ENCODE results near the gene CELSR1. TPM values are rescaled to one million over a fixed set of nuclear protein-coding genes. Genes with fewer than 3 reads are reported as not detected.
"Not testable (repeated sequence)": the region's sequence is repeated elsewhere in the genome, so short reads cannot be mapped to it uniquely, and the experiment has no call there.

The CELSR1 gene
- total RNA-seq, 1 donor from 2014 or later, result 32.9 TPM

- no peak overlapping the region for H3K27ac ChIP-seq
- no peak for DNase-seq (ENCODE audit: extremely low spot score in 2 of 2)
- no peaks in the 10 kb centered on the region for H3K9me3 ChIP-seq
- H3K4me1 ChIP-seq, result no peaks in the 10 kb centered on the region
- H3K27me3 ChIP-seq, result no peaks in the 10 kb centered on the region
- H3K36me3 ChIP-seq, result no peaks in the 10 kb centered on the region
- H3K4me3 ChIP-seq, result no peak overlapping the region
- no peak for TF ChIP-seq CTCF (IDR thresholded peaks at IDR 0.05)
- TF ChIP-seq POLR2A (IDR thresholded peaks at IDR 0.05), result no peak
- TF ChIP-seq POLR2AphosphoS5 (IDR thresholded peaks at IDR 0.05; ENCODE audit: insufficient read depth in 1 of 2, low read depth in 1 of 2), result no peak
- intact Hi-C loops (cut with DNase I), result no loop called here
These were observed 64.2 kb downstream of the CELSR1 start for GRCh38 chr22:46473021-46473779.

GRCh38 chr22:46472722-46473016, 64.8 kb downstream of the CELSR1 start:
- Histone ChIP-seq H3K4me3 (no peak overlapping the region), H3K27me3 (no peaks in the 10 kb centered on the region), H3K4me1 (no peaks in the 10 kb centered on the region), H3K36me3 (no peaks in the 10 kb centered on the region), H3K9me3 (no peaks in the 10 kb centered on the region), H3K27ac (no peak overlapping the region)
- TF ChIP-seq POLR2AphosphoS5 (IDR thresholded peaks at IDR 0.05; ENCODE audit: insufficient read depth in 1 of 2, low read depth in 1 of 2) (no peak), POLR2A (IDR thresholded peaks at IDR 0.05) (no peak), CTCF (IDR thresholded peaks at IDR 0.05) (no peak)
- no peak for DNase-seq (ENCODE audit: extremely low spot score in 2 of 2)
- intact Hi-C loops (cut with DNase I), result no loop called here

GRCh38 chr22:46471901-46472721, 65.3 kb downstream of the CELSR1 start:
- no peak overlapping the region for H3K27ac ChIP-seq
- intact Hi-C loops (cut with DNase I), result no loop called here
- DNase-seq (ENCODE audit: extremely low spot score in 2 of 2), result no peak
- no peaks in the 10 kb centered on the region for H3K9me3 ChIP-seq
- TF ChIP-seq POLR2A (IDR thresholded peaks at IDR 0.05) (no peak), CTCF (IDR thresholded peaks at IDR 0.05) (no peak), POLR2AphosphoS5 (IDR thresholded peaks at IDR 0.05; ENCODE audit: insufficient read depth in 1 of 2, low read depth in 1 of 2) (no peak)
- no peak overlapping the region for H3K4me3 ChIP-seq
- H3K27me3 ChIP-seq, result no peaks in the 10 kb centered on the region
- H3K36me3 ChIP-seq, result no peaks in the 10 kb centered on the region
- peaks cover 1% of the 10 kb centered on the region for H3K4me1 ChIP-seq

- intact Hi-C loops (cut with DNase I), result not testable (repeated sequence)
These were observed 66.1 kb downstream of the CELSR1 start for GRCh38 chr22:46471330-46471729.

GRCh38 chr22:46469711-46470110, 67.7 kb downstream of the CELSR1 start:
- DNase-seq (ENCODE audit: extremely low spot score in 2 of 2), result no peak
- H3K36me3 ChIP-seq, result no peaks in the 10 kb centered on the region
- TF ChIP-seq CTCF (IDR thresholded peaks at IDR 0.05) (no peak), POLR2AphosphoS5 (IDR thresholded peaks at IDR 0.05; ENCODE audit: insufficient read depth in 1 of 2, low read depth in 1 of 2) (no peak), POLR2A (IDR thresholded peaks at IDR 0.05) (no peak)
- H3K27ac ChIP-seq, result no peak overlapping the region
- intact Hi-C loops (cut with DNase I), result no loop called here
- no peaks in the 10 kb centered on the region for H3K27me3 ChIP-seq
- H3K9me3 ChIP-seq, result no peaks in the 10 kb centered on the region
- H3K4me3 ChIP-seq, result no peak overlapping the region
- H3K4me1 ChIP-seq, result peaks cover 22% of the 10 kb centered on the region

More at GRCh38 chr22:46471330-46471729, 66.1 kb downstream of the CELSR1 start:
- not testable (repeated sequence) for H3K4me3 ChIP-seq; H3K27me3 ChIP-seq; H3K27ac ChIP-seq; H3K36me3 ChIP-seq; H3K9me3 ChIP-seq; H3K4me1 ChIP-seq; DNase-seq (ENCODE audit: extremely low spot score in 2 of 2)

All from vagina (tissue), 2 donors.